Hippocampal formation (tissue), 2 donors: ENCODE data around the gene ADRB2.
"Not testable (repeated sequence)": the region's sequence is repeated elsewhere in the genome, so short reads cannot be mapped to it uniquely, and the experiment has no call there.

Experiments
- DNase-seq, 2 donors: peaks; one replicate each; lab custom pipeline; 2025; lab: John Stamatoyannopoulos, UW

Gene ADRB2

GRCh38 chr5:148855249-148856008 is 29.0 kb downstream of the ADRB2 start:
- DNase-seq, result no peak

GRCh38 chr5:148856009-148856367 is 29.6 kb downstream of the ADRB2 start:
- no peak for DNase-seq

- DNase-seq, result no peak
Observed at GRCh38 chr5:148856424-148856823, 30.0 kb downstream of the ADRB2 start.

GRCh38 chr5:148857474-148857873 is 31.1 kb downstream of the ADRB2 start:
- no peak for DNase-seq

DNA sequence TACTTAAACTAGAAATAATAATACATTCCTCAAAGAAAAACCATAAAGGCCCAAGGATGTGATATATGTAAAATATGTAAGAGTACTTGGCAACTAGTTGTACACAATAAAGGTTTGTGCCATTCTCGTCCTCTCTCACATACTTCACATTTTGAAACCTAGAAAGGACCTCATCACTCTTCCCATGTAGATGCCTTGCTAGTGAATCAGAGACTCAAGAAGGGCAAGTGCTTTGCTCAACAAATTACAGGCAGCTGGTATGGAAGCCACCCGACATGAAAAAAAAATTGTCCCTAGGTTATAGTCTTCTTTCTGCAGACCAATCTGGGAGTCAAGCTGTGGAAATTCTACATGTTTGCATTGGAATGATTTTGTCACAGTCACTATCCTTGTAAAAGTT is 31.7 kb downstream of the ADRB2 start:
- no peak for DNase-seq

DNA sequence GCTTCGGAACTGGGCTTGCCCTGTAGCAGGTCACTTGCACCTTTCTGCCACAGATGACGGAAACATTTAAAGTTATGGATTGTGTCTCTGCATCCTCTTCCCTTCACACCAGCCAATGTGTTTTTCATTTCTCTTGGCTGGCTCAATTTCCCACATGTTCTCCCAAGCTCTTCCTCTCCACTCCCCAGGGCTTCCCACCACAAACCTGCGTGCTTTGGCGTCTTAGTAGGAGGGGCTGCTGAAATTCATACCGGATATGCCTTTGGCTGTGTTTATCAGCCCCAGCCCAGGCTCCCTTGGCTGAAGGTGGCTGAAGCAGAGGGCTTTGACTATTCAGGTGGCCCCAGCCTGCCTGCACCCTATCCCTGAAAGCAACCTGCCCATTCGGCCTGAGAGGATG is 32.1 kb downstream of the ADRB2 start:
- no peak for DNase-seq

DNA sequence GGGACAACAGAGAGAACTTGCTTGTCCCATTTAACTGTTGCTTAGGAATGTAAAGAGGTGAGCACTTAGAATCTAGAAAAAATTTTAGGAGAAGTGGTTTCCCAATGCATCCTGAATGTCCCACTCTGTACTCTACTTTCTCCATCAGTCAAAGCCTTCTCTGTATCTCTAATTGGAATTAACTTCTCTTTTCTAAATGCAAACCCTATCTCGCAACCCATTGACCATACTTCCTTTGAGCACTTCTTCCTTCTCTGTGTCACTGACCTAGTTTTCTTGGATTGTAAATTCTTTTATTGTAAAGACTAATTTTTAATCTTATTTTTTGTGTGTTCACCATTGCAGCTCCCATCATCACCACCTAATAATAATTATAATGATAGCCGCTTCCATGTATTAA is 33.3 kb downstream of the ADRB2 start:
- DNase-seq, result no peak

DNA sequence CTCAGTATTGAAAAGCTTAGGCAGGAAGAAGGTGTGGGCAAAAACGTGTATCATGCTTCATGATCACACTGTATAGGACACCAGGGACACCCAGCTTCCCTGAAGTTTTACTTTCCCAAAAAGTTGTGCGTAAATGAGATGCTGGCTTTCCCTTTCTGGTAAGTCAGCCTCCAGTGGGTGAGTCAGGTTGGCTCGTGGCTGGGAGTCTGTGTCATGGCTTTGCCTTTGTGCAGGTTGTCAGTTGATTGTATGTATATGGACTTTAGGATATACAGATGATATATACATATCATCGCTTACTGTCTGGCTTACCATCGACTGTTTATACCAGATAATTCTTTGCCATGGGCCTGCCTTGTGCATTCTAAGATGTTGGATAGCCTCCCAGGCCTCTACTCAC is 34.2 kb downstream of the ADRB2 start:
- no peak for DNase-seq

DNA sequence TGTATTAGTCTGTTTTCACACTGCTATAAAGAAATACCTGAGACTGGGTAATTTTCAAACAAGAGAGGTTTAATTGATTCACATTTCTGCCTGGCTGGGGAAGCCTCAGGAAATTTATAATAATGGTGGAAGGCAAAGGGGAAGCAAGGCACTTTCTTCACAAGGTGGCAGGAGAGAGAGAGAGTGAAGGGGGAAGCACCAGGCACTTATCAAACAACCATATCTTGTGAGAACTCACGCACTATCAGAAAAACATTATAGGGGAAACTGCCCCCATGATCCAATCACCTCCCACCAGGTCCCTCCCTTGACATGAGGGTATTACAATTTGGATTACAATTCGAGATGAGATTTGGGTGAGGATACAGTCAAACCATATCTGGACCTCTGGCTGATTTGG is 34.7 kb downstream of the ADRB2 start:
- no peak for DNase-seq

DNA sequence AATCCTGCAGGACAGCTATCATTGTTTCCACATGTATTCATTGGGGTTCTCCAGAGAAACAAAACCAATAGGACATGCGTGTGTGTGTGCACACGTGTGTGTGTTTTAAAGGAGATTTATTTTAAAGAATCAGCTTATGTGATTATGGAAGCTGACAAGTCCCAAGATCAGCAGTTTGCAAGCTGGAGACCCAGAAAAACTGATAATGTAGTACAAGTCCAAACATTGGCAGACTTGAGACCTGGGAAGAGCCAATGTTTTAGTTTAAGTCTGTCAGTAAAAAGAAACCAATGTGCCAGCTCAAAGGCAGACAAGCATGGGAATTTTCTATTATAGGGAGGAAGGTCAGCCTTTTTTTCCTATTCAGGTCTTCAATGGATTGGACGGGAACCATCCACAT is 35.3 kb downstream of the ADRB2 start:
- no peak for DNase-seq

GRCh38 chr5:148864113-148864841 is 37.9 kb downstream of the ADRB2 start:
- DNase-seq, result no peak

DNA sequence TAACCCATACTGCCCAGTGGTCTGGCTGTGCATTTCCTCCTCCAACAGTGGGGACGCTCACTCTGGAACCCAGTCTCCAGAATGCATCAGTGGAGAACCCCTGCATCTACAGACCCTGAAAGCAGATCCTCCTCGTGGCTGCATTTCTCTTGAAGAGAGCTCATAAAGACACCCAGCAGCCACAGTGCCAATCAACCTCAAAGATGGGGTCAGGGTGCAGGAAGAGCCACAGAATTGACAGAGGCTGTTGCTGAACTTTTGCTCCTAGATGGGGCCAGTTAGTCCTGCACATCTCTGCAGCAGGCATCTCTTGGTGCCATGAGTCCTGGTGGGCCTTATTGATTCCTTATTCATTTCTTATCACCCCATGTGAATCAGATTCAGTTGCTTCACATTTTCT is 39.6 kb downstream of the ADRB2 start:
- no peak for DNase-seq

- no peak for DNase-seq
Observed at GRCh38 chr5:148873120-148873519, 46.7 kb downstream of the ADRB2 start.

DNA sequence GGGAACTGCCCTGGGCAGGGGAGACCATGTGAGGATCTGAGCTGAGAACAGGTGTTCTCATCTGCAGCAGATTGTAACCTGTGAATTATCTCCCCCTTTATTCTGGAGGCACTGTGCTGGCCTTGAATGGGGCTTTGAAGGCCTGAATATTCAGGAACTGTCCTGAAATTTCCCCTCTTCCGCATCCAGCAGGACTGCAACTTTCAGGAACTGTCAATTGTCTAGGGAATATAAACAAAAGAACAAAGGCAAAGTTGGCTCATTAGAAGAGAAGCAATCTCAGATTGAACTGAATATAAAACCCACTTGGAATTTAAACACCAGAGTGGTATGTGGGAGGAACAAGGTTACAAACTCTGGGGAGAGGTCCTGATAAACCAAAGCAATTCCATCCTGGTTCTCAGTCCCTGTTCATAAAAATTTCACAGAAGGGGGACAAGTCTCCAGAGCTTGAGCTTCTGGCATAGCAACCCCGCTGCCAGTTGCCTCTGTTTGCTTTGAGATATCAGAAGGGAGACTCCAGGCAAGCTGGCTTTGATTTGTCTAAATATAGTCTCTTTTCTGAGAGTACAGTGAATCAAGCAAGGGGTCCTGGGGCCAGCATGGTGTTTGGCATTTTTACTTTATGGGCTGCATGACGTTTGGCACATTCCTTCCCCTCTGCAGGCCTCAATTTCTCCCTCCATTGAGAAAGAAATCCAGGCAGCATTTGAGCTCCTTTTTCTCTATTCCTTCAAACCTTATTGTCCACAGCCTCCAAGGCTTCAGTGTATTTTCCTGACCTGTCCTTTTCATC is 47.5 kb downstream of the ADRB2 start:
- no peak for DNase-seq

- DNase-seq, result no peak
Observed at GRCh38 chr5:148875205-148875875, 48.9 kb downstream of the ADRB2 start.

- DNase-seq, result not testable (repeated sequence)
Observed at GRCh38 chr5:148877436-148877835, 51.0 kb downstream of the ADRB2 start.
